Measurements from ENCODE around the gene HS6ST3. TPM values are rescaled to one million over a fixed set of nuclear protein-coding genes. Genes with fewer than 3 reads are reported as not detected.

The HS6ST3 gene
- total and polyA plus RNA-seq, 2 donors (not counting 3 experiments of a cell fraction or from before 2014, with no cell fraction given), result 0.03 to 0.15 TPM

GRCh38 chr13:96671073-96671472 lies 581.2 kb downstream of the HS6ST3 start:
- dilution Hi-C loops (cut with MboI; ENCODE audit: extremely low pct_ligation_motif_present, low sequenced_read_pairs) (no loop called here), intact Hi-C loops (cut with micrococcal nuclease) (no loop called here)
- FAIRE-seq, result no peak
- CTCF ChIA-PET, result no interaction called here
- H3K27ac ChIP-seq (ENCODE audit: insufficient read depth, low read depth, low read length), result no peak overlapping the region
- TF ChIP-seq POLR2AphosphoS5 (IDR thresholded peaks at IDR 0.05; ENCODE audit: insufficient read depth, low read depth, low read length) (no peak), GATA2 (IDR thresholded peaks at IDR 0.05; ENCODE audit: insufficient read depth, insufficient read length, low read depth, low read length) (no peak), CTCF (IDR thresholded peaks at IDR 0.05; ENCODE audit: extremely low read depth in 1 of 2, insufficient read depth in 1 of 2, low read depth in 1 of 2, low read length in 2 of 2) (no peak), FOS (IDR thresholded peaks at IDR 0.05; ENCODE audit: borderline replicate concordance, insufficient read depth, low read length) (no peak), MAX (IDR thresholded peaks at IDR 0.05; ENCODE audit: insufficient read depth, insufficient read length) (no peak), MYC (IDR thresholded peaks at IDR 0.05; ENCODE audit: low read depth, low read length) (no peak), JUN (IDR thresholded peaks at IDR 0.05; ENCODE audit: borderline replicate concordance, insufficient read depth, insufficient read length, low read depth) (no peak), POLR2A (IDR thresholded peaks at IDR 0.05; ENCODE audit: low read depth, low read length) (no peak), EZH2 (IDR thresholded peaks at IDR 0.05; ENCODE audit: borderline replicate concordance, low read depth, low read length, severe bottlenecking) (no peak)
- no peaks in the 10 kb centered on the region for H3K79me2 ChIP-seq (ENCODE audit: control insufficient read depth, insufficient read depth, low read length)
- DNase-seq (ENCODE audit: low read depth, low spot score), result no peak
- no TSS peak for BruUV-seq (replicated peaks)
- H3K27me3 ChIP-seq (ENCODE audit: control insufficient read depth in 2 of 2, insufficient read depth in 2 of 2, low read length in 2 of 2), result no peaks in the 10 kb centered on the region
- no peak overlapping the region for H3K4me2 ChIP-seq (ENCODE audit: insufficient read depth, low read length)
- POLR2A ChIA-PET, result no interaction called here
- H3K9me3 ChIP-seq (replicated peaks; ENCODE audit: control insufficient read depth, insufficient read depth, low read length), result peaks cover 2% of the 10 kb centered on the region
- no peaks in the 10 kb centered on the region for H3K9me1 ChIP-seq (replicated peaks; ENCODE audit: control insufficient read depth, extremely low read depth, insufficient read depth, low read length)
- H3K9ac ChIP-seq (replicated peaks; ENCODE audit: extremely low read depth, insufficient read depth, low read length), result no peak overlapping the region
- no peaks in the 10 kb centered on the region for H3K36me3 ChIP-seq (ENCODE audit: control insufficient read depth in 2 of 2, extremely low read depth in 1 of 2, insufficient read depth in 2 of 2, low read length in 2 of 2)
- no peak overlapping the region for H3K4me3 ChIP-seq (replicated peaks in 1 of 3; ENCODE audit: insufficient read depth in 1 of 3, low read depth in 1 of 3, low read length in 3 of 3)
- no peaks in the 10 kb centered on the region for H4K20me1 ChIP-seq (replicated peaks; ENCODE audit: control insufficient read depth, extremely low read depth, insufficient read depth, low read length)
- H3K4me1 ChIP-seq (ENCODE audit: control insufficient read depth, extremely low read depth, insufficient read depth, low read length), result no peaks in the 10 kb centered on the region
- no peak overlapping the region for H2AFZ ChIP-seq (ENCODE audit: low read depth, low read length)

All from endothelial cell of umbilical vein (primary cell).